Left colon (tissue), 2 donors: ENCODE data around the gene RSU1. TPM values are rescaled to one million over a fixed set of nuclear protein-coding genes. Genes with fewer than 3 reads are reported as not detected.
A peak's percentile ranks its signal among the peaks of the same experiment; 100 is the strongest.

Source experiments
- ATAC-seq: fragments of 200-7000 bp; cut with Tn5 transposase; one replicate; pipeline ENCODE4 v1.9.1; 2020; ENCODE audit warnings: mild to moderate bottlenecking, moderate library complexity
- DNase-seq, 2 donors: peaks; one replicate each; pipeline ENCODE4 v3.0.0-alpha.2; 2020
- intact Hi-C, 2 donors: fragments of 100-400 bp; cut with DNase I in 1 of 2; cut with micrococcal nuclease in 1 of 2; formaldehyde crosslinking; loops; one replicate each; pipeline versions ENCODE4 v1.11.2 to v1.14.0; 2022; cut with DNase I, micrococcal nuclease
- total RNA-seq, 2 donors: library from RNA; stranded (reverse); fragmentation: NEBNext Ultra II Directional; extraction: Animal tissue kit (Norgen Biotek cat#: 25700); gene quantifications; one replicate each; pipeline ENCODE4 v1.2.1, GENCODE V29; 2021
- donor health status: DM: no; HTN: no; CAD: no.
- donor health status: DM: yes; HTN: yes; CAD: no.

The RSU1 gene
- total RNA-seq, 2 donors from 2014 or later = 79.7 to 87.5 TPM

GRCh38 chr10:16646181-16647059 is 170.8 kb downstream of the RSU1 start:
- no peak for DNase-seq
- intact Hi-C loops = no loop called here
- no peak for ATAC-seq

GRCh38 chr10:16644146-16644545 is 173.1 kb downstream of the RSU1 start:
- no peak for DNase-seq
- no peak for ATAC-seq
- intact Hi-C loops = no loop called here

- no peak for DNase-seq
- ATAC-seq = no peak
- intact Hi-C loops = no loop called here
Measured at GRCh38 chr10:16643502-16643901, 173.7 kb downstream of the RSU1 start.

GRCh38 chr10:16640153-16640552 is 177.1 kb downstream of the RSU1 start:
- ATAC-seq (no peak), DNase-seq (no peak)
- intact Hi-C loops = no loop called here

GRCh38 chr10:16639471-16639870 is 177.8 kb downstream of the RSU1 start:
- ATAC-seq (no peak), DNase-seq (no peak)
- intact Hi-C loops = no loop called here

GRCh38 chr10:16632996-16633395 is 184.2 kb downstream of the RSU1 start:
- ATAC-seq = no peak
- intact Hi-C loops = no loop called here
- no peak for DNase-seq

- DNase-seq = no peak
- no peak for ATAC-seq
- intact Hi-C loops = no loop called here
Measured at GRCh38 chr10:16626697-16627096, 190.5 kb downstream of the RSU1 start.

- DNase-seq (no peak), ATAC-seq (no peak)
- intact Hi-C loops = loop anchor here in 1 of 2 donors (10.0 kb wide), 1 partner anchor 288 kb away; no protein-coding TSS in a partner anchor
Measured at GRCh38 chr10:16612981-16613355, 204.3 kb downstream of the RSU1 start.

- intact Hi-C loops = loop anchor here in 1 of 2 donors (10.0 kb wide), 1 partner anchor 288 kb away; no protein-coding TSS in a partner anchor
- peak in 1 of 2 donors; percentile 14 for DNase-seq
- ATAC-seq = no peak
Measured at GRCh38 chr10:16612115-16612980, 204.9 kb downstream of the RSU1 start.

- no peak for ATAC-seq
- DNase-seq = peak in 1 of 2 donors; percentile 16
- intact Hi-C loops = loop anchor here in 1 of 2 donors (10.0 kb wide), 1 partner anchor 286 kb away; no protein-coding TSS in a partner anchor
Measured at GRCh38 chr10:16611037-16611436, 206.2 kb downstream of the RSU1 start.

- ATAC-seq = no peak
- intact Hi-C loops = no loop called here
- no peak for DNase-seq
Measured at GRCh38 chr10:16609211-16609610, 208.0 kb downstream of the RSU1 start.

- ATAC-seq = no peak
Measured at GRCh38 chr10:16606923-16607322, 210.3 kb downstream of the RSU1 start.

GRCh38 chr10:16606421-16606820 is 210.8 kb downstream of the RSU1 start:
- DNase-seq (no peak), ATAC-seq (no peak)
- intact Hi-C loops = no loop called here

More at GRCh38 chr10:16606923-16607322, 210.3 kb downstream of the RSU1 start:
- intact Hi-C loops = no loop called here
- DNase-seq = no peak

GRCh38 chr10:16603308-16603707 is 213.9 kb downstream of the RSU1 start:
- no peak for ATAC-seq
- intact Hi-C loops = no loop called here
- DNase-seq = no peak

GRCh38 chr10:16602104-16602775 is 215.0 kb downstream of the RSU1 start:
- no peak for ATAC-seq
- DNase-seq = no peak
- intact Hi-C loops = no loop called here

- DNase-seq = no peak
- no peak for ATAC-seq
- intact Hi-C loops = no loop called here
Measured at GRCh38 chr10:16599662-16600061, 217.6 kb downstream of the RSU1 start.

GRCh38 chr10:16597656-16598055 is 219.6 kb downstream of the RSU1 start:
- ATAC-seq (no peak), DNase-seq (no peak)
- intact Hi-C loops = no loop called here

- ATAC-seq (no peak), DNase-seq (no peak)
- intact Hi-C loops = no loop called here
Measured at GRCh38 chr10:16592378-16592777, 224.8 kb downstream of the RSU1 start.
